ENCODE data around the gene SH3PXD2A.

SH3PXD2A gene

GRCh38 chr10:103646304-103646703 lies 209.1 kb downstream of the SH3PXD2A start:
- H3K27me3 ChIP-seq (ENCODE audit: insufficient read depth, low read depth), result no peaks in the 10 kb centered on the region
- no peaks in the 10 kb centered on the region for H3K79me2 ChIP-seq (ENCODE audit: insufficient read depth, low read depth)
- H3K4me1 ChIP-seq (ENCODE audit: low read depth, poor library complexity, severe bottlenecking), result no peaks in the 10 kb centered on the region
- H3K4me2 ChIP-seq, result no peak overlapping the region
- no peak overlapping the region for H3K9ac ChIP-seq
- no peak overlapping the region for H3K27ac ChIP-seq
- H2AFZ ChIP-seq (ENCODE audit: low read depth), result no peak overlapping the region
- no peaks in the 10 kb centered on the region for H3K36me3 ChIP-seq (ENCODE audit: insufficient read depth)
- H3K4me3 ChIP-seq (IDR thresholded peaks at IDR 0.05; ENCODE audit: insufficient read depth, low read depth, low read length), result no peak overlapping the region
- no peaks in the 10 kb centered on the region for H4K20me1 ChIP-seq (ENCODE audit: insufficient read depth)
- no peak for TF ChIP-seq CTCF (conservative IDR thresholded peaks at IDR 0.05; ENCODE audit: low read depth, low read length)

- Histone ChIP-seq H3K79me2 (ENCODE audit: insufficient read depth, low read depth) (no peaks in the 10 kb centered on the region), H2AFZ (ENCODE audit: low read depth) (no peak overlapping the region), H3K36me3 (ENCODE audit: insufficient read depth) (no peaks in the 10 kb centered on the region), H3K4me1 (ENCODE audit: low read depth, poor library complexity, severe bottlenecking) (no peaks in the 10 kb centered on the region), H3K9ac (no peak overlapping the region), H3K4me3 (IDR thresholded peaks at IDR 0.05; ENCODE audit: insufficient read depth, low read depth, low read length) (no peak overlapping the region), H3K27ac (no peak overlapping the region), H3K4me2 (no peak overlapping the region), H4K20me1 (ENCODE audit: insufficient read depth) (no peaks in the 10 kb centered on the region), H3K27me3 (ENCODE audit: insufficient read depth, low read depth) (no peaks in the 10 kb centered on the region)
- TF ChIP-seq CTCF (conservative IDR thresholded peaks at IDR 0.05; ENCODE audit: low read depth, low read length), result no peak
Measured at GRCh38 chr10:103645141-103646054, 210.0 kb downstream of the SH3PXD2A start.

- no peaks in the 10 kb centered on the region for H3K27me3 ChIP-seq (ENCODE audit: insufficient read depth, low read depth)
- no peak overlapping the region for H3K27ac ChIP-seq
- H2AFZ ChIP-seq (ENCODE audit: low read depth), result no peak overlapping the region
- TF ChIP-seq CTCF (conservative IDR thresholded peaks at IDR 0.05; ENCODE audit: low read depth, low read length), result no peak
- no peaks in the 10 kb centered on the region for H3K4me1 ChIP-seq (ENCODE audit: low read depth, poor library complexity, severe bottlenecking)
- H3K36me3 ChIP-seq (ENCODE audit: insufficient read depth), result no peaks in the 10 kb centered on the region
- H4K20me1 ChIP-seq (ENCODE audit: insufficient read depth), result no peaks in the 10 kb centered on the region
- no peaks in the 10 kb centered on the region for H3K79me2 ChIP-seq (ENCODE audit: insufficient read depth, low read depth)
- H3K4me3 ChIP-seq (IDR thresholded peaks at IDR 0.05; ENCODE audit: insufficient read depth, low read depth, low read length), result no peak overlapping the region
- H3K4me2 ChIP-seq, result no peak overlapping the region
- H3K9ac ChIP-seq, result no peak overlapping the region
Measured at GRCh38 chr10:103643381-103643780, 212.0 kb downstream of the SH3PXD2A start.

- Histone ChIP-seq H3K9ac (no peak overlapping the region), H3K4me2 (no peak overlapping the region), H3K27ac (no peak overlapping the region), H3K27me3 (ENCODE audit: insufficient read depth, low read depth) (no peaks in the 10 kb centered on the region), H3K36me3 (ENCODE audit: insufficient read depth) (no peaks in the 10 kb centered on the region), H3K79me2 (ENCODE audit: insufficient read depth, low read depth) (no peaks in the 10 kb centered on the region), H4K20me1 (ENCODE audit: insufficient read depth) (no peaks in the 10 kb centered on the region), H3K4me3 (IDR thresholded peaks at IDR 0.05; ENCODE audit: insufficient read depth, low read depth, low read length) (no peak overlapping the region), H2AFZ (ENCODE audit: low read depth) (no peak overlapping the region), H3K4me1 (ENCODE audit: low read depth, poor library complexity, severe bottlenecking) (no peaks in the 10 kb centered on the region)
- no peak for TF ChIP-seq CTCF (conservative IDR thresholded peaks at IDR 0.05; ENCODE audit: low read depth, low read length)
Measured at GRCh38 chr10:103641326-103641725, 214.1 kb downstream of the SH3PXD2A start.

Measured in KMS-11 (cell line).